Measurements from ENCODE around the gene FREM2. TPM values are rescaled to one million over a fixed set of nuclear protein-coding genes. Genes with fewer than 3 reads are reported as not detected.

The FREM2 gene
- total RNA-seq, 3 donors from 2014 or later, result 0.82 to 3.3 (median 1.3) TPM

GRCh38 chr13:38819053-38819452, 132.2 kb downstream of the FREM2 start:
- Histone ChIP-seq H3K36me3 (ENCODE audit: low read depth) (no peaks in the 10 kb centered on the region), H3K9me3 (no peaks in the 10 kb centered on the region), H3K4me1 (ENCODE audit: low read depth) (peaks cover 5% of the 10 kb centered on the region), H3K4me3 (no peak overlapping the region)
- intact Hi-C loops (cut with DNase I, micrococcal nuclease), result no loop called here
- DNase-seq, result peak in 1 of 3 donors; percentile 18
- TF ChIP-seq CTCF (IDR thresholded peaks at IDR 0.05), result no peak
- ATAC-seq, result no peak

GRCh38 chr13:38819596-38819995, 132.7 kb downstream of the FREM2 start:
- H3K9me3 ChIP-seq, result no peaks in the 10 kb centered on the region
- no peaks in the 10 kb centered on the region for H3K36me3 ChIP-seq (ENCODE audit: low read depth)
- no peak for TF ChIP-seq CTCF (IDR thresholded peaks at IDR 0.05)
- DNase-seq, result no peak
- no peak for ATAC-seq
- no peak overlapping the region for H3K4me3 ChIP-seq
- intact Hi-C loops (cut with DNase I, micrococcal nuclease), result no loop called here
- H3K4me1 ChIP-seq (ENCODE audit: low read depth), result peaks cover 5% of the 10 kb centered on the region

GRCh38 chr13:38821770-38822551, 135.1 kb downstream of the FREM2 start:
- intact Hi-C loops (cut with DNase I, micrococcal nuclease), result no loop called here
- ATAC-seq (no peak), DNase-seq (no peak)
- H3K9me3 ChIP-seq, result no peaks in the 10 kb centered on the region
- H3K4me1 ChIP-seq (ENCODE audit: low read depth), result peaks cover 5% of the 10 kb centered on the region
- TF ChIP-seq CTCF (IDR thresholded peaks at IDR 0.05), result no peak
- H3K4me3 ChIP-seq, result no peak overlapping the region
- H3K36me3 ChIP-seq (ENCODE audit: low read depth), result no peaks in the 10 kb centered on the region

- intact Hi-C loops (cut with DNase I, micrococcal nuclease), result no loop called here
- H3K4me1 ChIP-seq (ENCODE audit: low read depth), result peaks cover under 1% of the 10 kb centered on the region
- no peaks in the 10 kb centered on the region for H3K9me3 ChIP-seq
- no peak overlapping the region for H3K4me3 ChIP-seq
- no peak for TF ChIP-seq CTCF (IDR thresholded peaks at IDR 0.05)
- no peaks in the 10 kb centered on the region for H3K36me3 ChIP-seq (ENCODE audit: low read depth)
- DNase-seq (no peak), ATAC-seq (no peak)
Measured at GRCh38 chr13:38824342-38824741, 137.5 kb downstream of the FREM2 start.

GRCh38 chr13:38826182-38826813, 139.4 kb downstream of the FREM2 start:
- no peaks in the 10 kb centered on the region for H3K4me1 ChIP-seq (ENCODE audit: low read depth)
- DNase-seq (no peak), ATAC-seq (no peak)
- H3K36me3 ChIP-seq (ENCODE audit: low read depth), result no peaks in the 10 kb centered on the region
- TF ChIP-seq CTCF (IDR thresholded peaks at IDR 0.05), result no peak
- H3K9me3 ChIP-seq, result no peaks in the 10 kb centered on the region
- H3K4me3 ChIP-seq, result no peak overlapping the region
- intact Hi-C loops (cut with DNase I, micrococcal nuclease), result no loop called here
